GM12892 (cell line): ENCODE results near the gene SH3RF3.

ENCODE experiments used
- POLR2A ChIP-seq: IDR thresholded peaks from 2 replicates; pipeline ENCODE4 v1.6.1; 2011; ENCODE audit warnings: low read depth, low read length, control low read depth
- POLR2AphosphoS5 ChIP-seq: IDR thresholded peaks from 2 replicates; pipeline ENCODE4 v1.6.1; 2011; ENCODE audit warnings: low read depth, low read length, control low read depth
- TAF1 ChIP-seq: IDR thresholded peaks from 2 replicates; pipeline ENCODE4 v1.6.1; 2011; ENCODE audit warnings: low read depth, mild to moderate bottlenecking, control low read depth, low read length, borderline replicate concordance

- TF ChIP-seq POLR2AphosphoS5: no peak
- no peak for TF ChIP-seq POLR2A
- no peak for TF ChIP-seq TAF1
These were observed 383.1 kb downstream of the SH3RF3 start for GRCh38 chr2:109512076-109512475.
